ENCODE measurements around the gene EPOP. TPM values are rescaled to one million over a fixed set of nuclear protein-coding genes. Genes with fewer than 3 reads are reported as not detected.

Gene EPOP
- total and polyA plus RNA-seq, 2 of the 13 experiments (the other 11 are each of a cell fraction or from before 2014, with no cell fraction given): 14.7 to 37.8 TPM

GRCh38 chr17:38691154-38691553 lies 16.4 kb upstream of the EPOP start (continued):
- TF ChIP-seq TAF15 (IDR thresholded peaks at IDR 0.05; ENCODE audit: low read depth, low read length, poor library complexity, severe bottlenecking): no peak
- no peak for TF ChIP-seq AFF4 (CRISPR knock-in tag; IDR thresholded peaks at IDR 0.05)
- no peak for TF ChIP-seq FOXC1 (CRISPR knock-in tag; IDR thresholded peaks at IDR 0.05; ENCODE audit: borderline replicate concordance)
- TF ChIP-seq MEF2D (CRISPR knock-in tag; IDR thresholded peaks at IDR 0.05): no peak
- TF ChIP-seq ZNF7 (CRISPR knock-in tag; IDR thresholded peaks at IDR 0.05): no peak
- TF ChIP-seq ZNF609 (CRISPR knock-in tag; IDR thresholded peaks at IDR 0.05; ENCODE audit: borderline replicate concordance): peak; percentile 62; the same call in 1 of the 2 replicates
- no peak for TF ChIP-seq TGIF2 (CRISPR knock-in tag; IDR thresholded peaks at IDR 0.05)
- TF ChIP-seq PRMT3 (CRISPR knock-in tag; IDR thresholded peaks at IDR 0.05; ENCODE audit: borderline replicate concordance, low read depth): no peak
- TF ChIP-seq PRPF4 (IDR thresholded peaks at IDR 0.05; ENCODE audit: low read depth, low read length, poor library complexity, severe bottlenecking): no peak
- no peak for TF ChIP-seq THAP7 (CRISPR knock-in tag; IDR thresholded peaks at IDR 0.05)
- TF ChIP-seq HMGXB3 (CRISPR knock-in tag; IDR thresholded peaks at IDR 0.05; ENCODE audit: borderline replicate concordance): no peak
- no peak for TF ChIP-seq ZNF576 (CRISPR knock-in tag; IDR thresholded peaks at IDR 0.05)
- no peak for TF ChIP-seq EHMT2 (IDR thresholded peaks at IDR 0.05; ENCODE audit: borderline replicate concordance, low read depth, low read length)
- no peak for TF ChIP-seq HCFC1 (IDR thresholded peaks at IDR 0.05; ENCODE audit: low read depth, low read length)
- no peak for TF ChIP-seq HMGA1 (CRISPR knock-in tag; conservative IDR thresholded peaks at IDR 0.05)
- no peak for TF ChIP-seq CENPX (CRISPR knock-in tag; IDR thresholded peaks at IDR 0.05)
